ENCODE results near the gene OOSP1.
"Not testable (repeated sequence)": the region's sequence is repeated elsewhere in the genome, so short reads cannot be mapped to it uniquely, and the experiment has no call there.

OOSP1 gene

GRCh38 chr11:59966201-59966600 is 28.0 kb downstream of the OOSP1 start:
- no peak overlapping the region for H3K4me3 ChIP-seq (ENCODE audit: low read depth, low read length)
- no peak for TF ChIP-seq CTCF (IDR thresholded peaks at IDR 0.05; ENCODE audit: low read depth, low read length, missing control alignments)
- no peak for DNase-seq (ENCODE audit: low read depth)

DNA sequence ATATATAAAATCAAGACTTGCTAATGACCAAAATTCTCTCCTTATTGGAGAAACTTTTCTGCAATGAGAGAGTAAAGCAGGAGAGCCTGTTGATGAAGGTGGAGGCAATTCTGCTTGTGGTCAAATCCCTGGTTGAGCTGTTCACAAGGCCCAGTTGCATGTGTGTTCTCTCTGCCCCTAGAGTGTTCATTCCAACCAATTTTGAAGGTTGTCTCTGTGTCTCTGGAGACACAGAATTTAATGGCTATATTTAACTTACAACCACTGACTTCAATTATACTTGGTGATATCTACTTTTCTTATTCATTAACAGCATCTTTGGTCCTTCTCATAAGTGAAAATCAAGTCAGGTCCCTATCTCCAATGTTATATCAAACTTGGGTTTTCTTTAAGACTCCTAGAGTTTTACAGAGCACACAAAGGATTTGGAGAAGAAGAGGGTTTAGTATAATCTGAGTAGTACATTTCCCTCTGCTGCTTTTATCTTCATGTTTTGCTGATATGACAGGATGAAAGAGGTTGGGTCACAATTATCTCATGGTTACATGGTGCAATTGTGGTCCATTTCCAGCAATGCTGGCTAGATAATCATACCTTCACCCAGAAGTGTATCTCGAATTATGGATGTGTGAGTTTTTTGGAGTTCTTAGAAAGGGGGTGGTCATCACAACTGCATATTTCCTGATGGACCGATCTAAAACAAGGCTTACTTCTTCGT is 29.6 kb downstream of the OOSP1 start:
- no peak for TF ChIP-seq CTCF (IDR thresholded peaks at IDR 0.05; ENCODE audit: low read depth, low read length, missing control alignments)
- no peak for DNase-seq (ENCODE audit: low read depth)
- no peak overlapping the region for H3K4me3 ChIP-seq (ENCODE audit: low read depth, low read length)

GRCh38 chr11:59968395-59968783 is 30.2 kb downstream of the OOSP1 start:
- no peak for TF ChIP-seq CTCF (IDR thresholded peaks at IDR 0.05; ENCODE audit: low read depth, low read length, missing control alignments)
- no peak for DNase-seq (ENCODE audit: low read depth)

GRCh38 chr11:59973097-59973496 is 34.9 kb downstream of the OOSP1 start:
- H3K4me3 ChIP-seq (ENCODE audit: low read depth, low read length) = no peak overlapping the region
- TF ChIP-seq CTCF (IDR thresholded peaks at IDR 0.05; ENCODE audit: low read depth, low read length, missing control alignments) = no peak
- no peak for DNase-seq (ENCODE audit: low read depth)

More at GRCh38 chr11:59968395-59968783, 30.2 kb downstream of the OOSP1 start:
- no peak overlapping the region for H3K4me3 ChIP-seq (ENCODE audit: low read depth, low read length)

DNA sequence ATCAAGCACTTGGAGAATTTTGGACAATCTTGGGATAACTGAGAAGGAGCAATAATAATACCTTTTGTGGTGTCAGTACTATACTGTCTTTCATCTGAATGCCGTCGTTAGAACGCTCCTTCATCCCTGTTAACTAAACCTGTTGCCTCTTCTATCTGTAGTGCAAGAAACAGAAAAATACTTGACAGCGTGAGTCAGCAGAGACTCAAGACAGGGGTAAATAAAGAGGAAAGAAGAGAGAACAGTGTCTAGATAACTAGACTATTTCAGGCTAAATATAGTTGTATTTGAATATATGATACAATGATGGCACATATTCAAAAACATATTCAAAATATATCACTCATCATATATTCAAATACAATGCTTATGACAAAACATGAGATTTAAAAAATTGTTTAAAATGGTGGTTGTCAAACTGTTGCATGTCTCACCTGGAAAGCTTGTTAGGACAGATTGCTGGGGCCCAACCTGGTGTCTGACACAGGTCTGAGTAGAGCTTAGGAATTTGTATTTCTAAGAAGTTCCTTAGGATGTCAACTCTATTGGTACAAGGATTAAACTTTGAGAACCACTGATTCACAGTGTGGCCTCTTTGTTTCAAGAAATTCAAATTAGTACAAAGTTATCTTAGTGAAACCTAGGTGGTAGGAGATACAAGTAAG is 43.0 kb downstream of the OOSP1 start:
- DNase-seq (ENCODE audit: low read depth) = no peak
- H3K4me3 ChIP-seq (ENCODE audit: low read depth, low read length) = no peak overlapping the region
- no peak for TF ChIP-seq CTCF (IDR thresholded peaks at IDR 0.05; ENCODE audit: low read depth, low read length, missing control alignments)

- not testable (repeated sequence) for DNase-seq (ENCODE audit: low read depth); H3K4me3 ChIP-seq (ENCODE audit: low read depth, low read length)
Measured at GRCh38 chr11:59982037-59982436, 43.8 kb downstream of the OOSP1 start.

GRCh38 chr11:59983212-59983611 is 45.0 kb downstream of the OOSP1 start:
- TF ChIP-seq CTCF (IDR thresholded peaks at IDR 0.05; ENCODE audit: low read depth, low read length, missing control alignments) = no peak
- H3K4me3 ChIP-seq (ENCODE audit: low read depth, low read length) = no peak overlapping the region
- DNase-seq (ENCODE audit: low read depth) = no peak

Measured in GM12864 (cell line).